Colonic mucosa (tissue), 4 donors: ENCODE data around the gene FADS1. TPM values are rescaled to one million over a fixed set of nuclear protein-coding genes. Genes with fewer than 3 reads are reported as not detected.

Experiments
- DNase-seq: peaks from one replicate; pipeline ENCODE4 v3.0.0-alpha.2; 2020
- H3K27ac ChIP-seq: fragments of 200-600 bp; one replicate; pipeline ENCODE4 v1.8.0; 2021
- H3K27me3 ChIP-seq: fragments of 200-600 bp; one replicate; pipeline ENCODE4 v1.8.0; 2021
- H3K36me3 ChIP-seq: fragments of 200-600 bp; one replicate; pipeline ENCODE4 v1.8.0; 2021
- H3K4me1 ChIP-seq: fragments of 200-600 bp; one replicate; pipeline ENCODE4 v1.8.0; 2021; ENCODE audit warnings: mild to moderate bottlenecking
- H3K4me3 ChIP-seq: fragments of 200-600 bp; one replicate; pipeline ENCODE4 v1.8.0; 2021
- H3K9ac ChIP-seq, 2 donors: one replicate each; pipeline ENCODE4 v1.7.0; 2013; ENCODE audit warnings: control low read depth in 2 of 2, low read depth in 2 of 2, low read length in 2 of 2
- H3K9me3 ChIP-seq: fragments of 200-600 bp; one replicate; pipeline ENCODE4 v1.8.0; 2021
- intact Hi-C: fragments of 100-400 bp; cut with DNase I; formaldehyde crosslinking; loops from one replicate; pipeline ENCODE4 v1.14.1; 2022
- total RNA-seq, 2 donors: library from RNA; stranded (reverse); fragmentation: NEBNext Ultra II Directional in 1 of 2; extraction: Animal tissue kit (Norgen Biotek cat#: 25700) in 1 of 2; gene quantifications; one replicate each; pipeline ENCODE4 v1.2.1, GENCODE V29; 2021
- TF ChIP-seq, protein P1 (sequence below): fragments of 200-600 bp; IDR thresholded peaks from one replicate; pipeline ENCODE4 v1.8.0; 2022; ENCODE audit warnings: antibody characterized with exemption, mild to moderate bottlenecking
- donor health status: healthy.
- donor health status: DM: no; HTN: no; CAD: no.
- donor health status: DM: no; HTN: no; CAD: no.

FADS1 gene
- total RNA-seq, 2 donors from 2014 or later: 6.9 to 17.4 TPM

DNA sequence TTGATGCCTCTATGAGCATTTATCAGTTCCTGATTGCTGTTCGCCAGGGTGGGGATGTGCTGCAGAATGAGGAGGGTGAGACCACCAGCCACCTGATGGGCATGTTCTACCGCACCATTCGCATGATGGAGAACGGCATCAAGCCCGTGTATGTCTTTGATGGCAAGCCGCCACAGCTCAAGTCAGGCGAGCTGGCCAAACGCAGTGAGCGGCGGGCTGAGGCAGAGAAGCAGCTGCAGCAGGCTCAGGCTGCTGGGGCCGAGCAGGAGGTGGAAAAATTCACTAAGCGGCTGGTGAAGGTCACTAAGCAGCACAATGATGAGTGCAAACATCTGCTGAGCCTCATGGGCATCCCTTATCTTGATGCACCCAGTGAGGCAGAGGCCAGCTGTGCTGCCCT lies 21.3 kb downstream of the FADS1 start:
- H3K27me3 ChIP-seq: no peaks in the 10 kb centered on the region
- intact Hi-C loops: loop anchor here (5.0 kb wide), 2 partner anchors 102 to 152 kb away; no protein-coding TSS in a partner anchor
- no peak for DNase-seq
- H3K4me1 ChIP-seq: peaks cover 8% of the 10 kb centered on the region
- TF ChIP-seq, protein P1, sequence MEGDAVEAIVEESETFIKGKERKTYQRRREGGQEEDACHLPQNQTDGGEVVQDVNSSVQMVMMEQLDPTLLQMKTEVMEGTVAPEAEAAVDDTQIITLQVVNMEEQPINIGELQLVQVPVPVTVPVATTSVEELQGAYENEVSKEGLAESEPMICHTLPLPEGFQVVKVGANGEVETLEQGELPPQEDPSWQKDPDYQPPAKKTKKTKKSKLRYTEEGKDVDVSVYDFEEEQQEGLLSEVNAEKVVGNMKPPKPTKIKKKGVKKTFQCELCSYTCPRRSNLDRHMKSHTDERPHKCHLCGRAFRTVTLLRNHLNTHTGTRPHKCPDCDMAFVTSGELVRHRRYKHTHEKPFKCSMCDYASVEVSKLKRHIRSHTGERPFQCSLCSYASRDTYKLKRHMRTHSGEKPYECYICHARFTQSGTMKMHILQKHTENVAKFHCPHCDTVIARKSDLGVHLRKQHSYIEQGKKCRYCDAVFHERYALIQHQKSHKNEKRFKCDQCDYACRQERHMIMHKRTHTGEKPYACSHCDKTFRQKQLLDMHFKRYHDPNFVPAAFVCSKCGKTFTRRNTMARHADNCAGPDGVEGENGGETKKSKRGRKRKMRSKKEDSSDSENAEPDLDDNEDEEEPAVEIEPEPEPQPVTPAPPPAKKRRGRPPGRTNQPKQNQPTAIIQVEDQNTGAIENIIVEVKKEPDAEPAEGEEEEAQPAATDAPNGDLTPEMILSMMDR: no peak
- no peaks in the 10 kb centered on the region for H3K9me3 ChIP-seq
- H3K9ac ChIP-seq: no peak overlapping the region
- H3K36me3 ChIP-seq: no peaks in the 10 kb centered on the region
- H3K27ac ChIP-seq: no peak overlapping the region
- no peak overlapping the region for H3K4me3 ChIP-seq

DNA sequence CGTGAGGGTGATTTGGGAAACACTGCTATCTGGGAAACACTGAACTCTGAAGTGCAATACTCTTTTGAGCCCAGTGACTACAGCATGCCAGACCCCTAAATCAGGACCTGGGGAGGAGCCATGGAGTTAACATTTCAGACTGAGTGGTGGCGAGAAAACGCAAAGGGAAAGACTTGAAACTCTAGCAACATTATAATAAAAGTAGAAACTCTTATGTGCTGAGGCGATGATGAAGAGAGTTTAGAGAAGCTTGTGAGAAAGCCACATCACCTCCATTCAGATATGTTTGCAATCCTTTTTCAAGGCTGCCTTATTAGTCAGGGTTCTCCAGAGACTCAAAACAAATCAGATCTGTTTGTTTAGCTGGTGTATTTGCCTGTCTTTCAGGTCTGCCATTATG lies 22.2 kb downstream of the FADS1 start:
- H3K36me3 ChIP-seq: no peaks in the 10 kb centered on the region
- H3K27me3 ChIP-seq: no peaks in the 10 kb centered on the region
- H3K4me3 ChIP-seq: no peak overlapping the region
- intact Hi-C loops: no loop called here
- H3K9me3 ChIP-seq: no peaks in the 10 kb centered on the region
- peaks cover 8% of the 10 kb centered on the region for H3K4me1 ChIP-seq
- no peak overlapping the region for H3K27ac ChIP-seq
- TF ChIP-seq, protein P1: no peak
- DNase-seq: no peak
- no peak overlapping the region for H3K9ac ChIP-seq

DNA sequence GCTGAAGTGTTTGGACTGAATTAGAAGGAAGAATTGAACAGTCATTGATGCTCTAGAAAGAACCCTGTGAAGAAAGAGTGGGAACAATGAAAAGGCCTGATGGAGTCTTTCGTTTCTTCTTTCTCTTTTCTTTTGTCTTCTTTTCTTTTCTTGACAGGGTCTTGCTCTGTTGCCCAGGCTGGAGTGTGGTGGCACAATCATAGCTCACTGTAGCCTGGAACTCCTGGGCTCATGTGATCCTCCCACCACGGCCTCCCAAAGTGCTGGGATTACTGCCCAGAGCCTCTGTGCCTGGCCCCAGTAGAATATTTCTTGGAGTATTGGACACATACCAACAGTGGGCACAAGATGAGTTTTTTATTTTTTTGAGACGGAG lies 23.0 kb downstream of the FADS1 start:
- DNase-seq: no peak
- no peak overlapping the region for H3K27ac ChIP-seq
- no peaks in the 10 kb centered on the region for H3K27me3 ChIP-seq
- TF ChIP-seq, protein P1: no peak
- intact Hi-C loops: no loop called here
- H3K36me3 ChIP-seq: no peaks in the 10 kb centered on the region
- peak overlapping the region; percentile 77 for H3K4me3 ChIP-seq
- no peak overlapping the region for H3K9ac ChIP-seq
- H3K4me1 ChIP-seq: peaks cover 8% of the 10 kb centered on the region
- H3K9me3 ChIP-seq: no peaks in the 10 kb centered on the region

DNA sequence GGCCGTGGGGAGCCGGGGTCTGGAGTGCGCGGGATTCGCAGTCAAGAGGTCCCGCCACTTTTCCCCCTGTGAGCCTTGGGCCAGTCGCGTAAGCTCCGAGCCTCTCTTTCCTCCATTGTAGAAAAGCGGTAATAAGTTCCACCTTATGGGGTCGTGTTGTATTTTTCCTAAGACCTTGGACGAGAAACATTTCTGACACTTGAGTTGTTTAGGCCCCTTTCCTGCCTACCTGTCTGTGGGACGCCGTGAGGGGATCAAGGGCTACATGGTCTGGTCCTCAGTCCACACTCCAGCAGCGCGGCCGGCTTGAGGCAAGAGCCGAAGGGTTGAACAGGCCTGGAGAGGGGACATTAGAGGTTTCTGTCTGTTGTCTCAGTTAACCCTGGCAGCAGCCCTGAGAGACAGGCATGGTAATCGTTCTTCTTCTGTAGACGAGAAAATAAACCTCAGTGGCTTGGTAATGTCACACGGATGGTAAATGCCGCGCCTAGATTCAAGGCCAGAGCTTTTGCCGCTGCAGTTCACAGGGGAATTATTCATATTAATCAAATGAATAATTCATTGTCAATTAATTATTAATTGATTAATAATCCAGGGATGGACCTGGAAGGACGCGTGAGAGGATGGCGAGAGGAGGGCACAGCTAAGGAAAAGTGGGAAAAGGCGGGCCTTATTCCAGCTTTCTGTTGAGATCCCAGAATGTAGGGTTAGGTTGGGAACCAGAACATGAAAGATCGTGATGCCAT lies 23.5 kb downstream of the FADS1 start:
- peak overlapping the region; percentile 89 for H3K27ac ChIP-seq
- H3K4me3 ChIP-seq: peak overlapping the region; percentile 77
- H3K9me3 ChIP-seq: no peaks in the 10 kb centered on the region
- peak overlapping the region; percentile 83 to 94 for H3K9ac ChIP-seq
- H3K4me1 ChIP-seq: peaks cover 8% of the 10 kb centered on the region
- no peaks in the 10 kb centered on the region for H3K27me3 ChIP-seq
- no peak for DNase-seq
- intact Hi-C loops: no loop called here
- H3K36me3 ChIP-seq: no peaks in the 10 kb centered on the region
- TF ChIP-seq, protein P1: no peak

DNA sequence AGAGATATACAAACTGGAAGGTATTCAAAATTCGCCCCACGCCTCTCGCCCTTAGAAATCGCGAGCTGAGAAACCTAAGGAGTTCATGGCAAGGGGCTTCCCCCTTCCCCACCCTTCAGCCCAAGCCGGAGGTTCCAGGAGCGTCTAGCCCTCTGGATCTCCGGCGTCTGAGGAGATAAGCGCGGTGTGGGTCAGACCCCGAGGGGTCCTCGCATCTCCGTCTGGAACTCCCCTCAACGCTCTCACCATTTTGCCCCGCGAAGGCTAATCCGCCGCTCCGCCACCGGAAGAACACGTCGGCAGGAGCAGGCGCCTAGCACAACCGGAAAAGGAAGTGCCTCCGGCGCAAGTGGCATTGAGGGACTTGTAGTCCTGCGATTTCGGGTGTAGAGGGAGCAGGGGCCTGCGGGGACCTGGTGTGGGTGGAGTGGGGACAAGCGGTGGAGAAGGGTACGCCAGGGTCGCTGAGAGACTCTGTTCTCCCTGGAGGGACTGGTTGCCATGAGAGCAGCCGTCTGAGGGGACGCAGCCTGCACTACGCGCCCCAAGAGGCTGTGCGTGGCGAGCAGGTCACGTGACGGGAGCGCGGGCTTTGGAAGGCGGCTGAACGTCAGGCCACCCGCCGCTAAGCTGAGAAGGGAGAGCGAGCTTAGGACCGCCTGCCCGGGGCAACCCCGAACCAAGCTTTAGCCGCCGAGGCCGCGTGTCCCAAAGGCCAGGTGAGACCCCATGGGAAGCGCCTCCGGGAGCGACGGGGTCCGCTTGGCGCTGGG lies 24.3 kb downstream of the FADS1 start, which contains the start of the genes FEN1 and TMEM258:
Gene FEN1 (plus strand): TSS at position 602 of the 773 bp plus-strand sequence. CDS start 2,451 bp downstream, outside the sequence.
Gene TMEM258 (minus strand): TSS at position 290 of the 773 bp plus-strand sequence. CDS start 41 bp downstream, at position 249.
- Histone ChIP-seq H3K4me1 (peaks cover 8% of the 10 kb centered on the region), H3K36me3 (no peaks in the 10 kb centered on the region), H3K9me3 (no peaks in the 10 kb centered on the region), H3K27ac (peak within 1 kb of the TSS; percentile 89), H3K4me3 (peak within 1 kb of the TSS; percentile 77), H3K9ac (peak within 1 kb of the TSS; percentile 83 to 94), H3K27me3 (no peaks in the 10 kb centered on the region)
- DNase-seq: peak; percentile 89
- TF ChIP-seq, protein P1: no peak
- intact Hi-C loops: no loop called here
